ENCODE measurements around the gene GRIA4.
"Not testable (repeated sequence)": the region's sequence is repeated elsewhere in the genome, so short reads cannot be mapped to it uniquely, and the experiment has no call there.

GRIA4 gene

DNA sequence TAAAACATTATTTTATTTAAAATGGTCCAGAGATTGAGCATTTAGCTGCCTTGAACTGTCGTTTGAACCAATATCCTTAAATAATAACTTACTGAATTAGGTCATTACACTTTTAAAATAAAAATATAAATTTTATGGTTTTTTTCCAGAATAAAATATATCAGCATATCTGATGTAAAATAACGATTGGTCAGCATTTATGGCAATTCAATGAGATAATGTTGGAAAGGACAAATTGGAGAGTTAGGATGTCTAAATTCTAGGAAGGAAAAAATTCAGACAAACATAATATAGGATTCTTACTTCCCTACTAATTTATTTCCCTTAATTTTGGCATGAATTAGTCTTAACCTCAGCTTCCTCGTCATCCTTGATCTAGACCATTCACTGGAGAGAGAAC lies 113.4 kb downstream of the GRIA4 start:
- no peak for DNase-seq

DNA sequence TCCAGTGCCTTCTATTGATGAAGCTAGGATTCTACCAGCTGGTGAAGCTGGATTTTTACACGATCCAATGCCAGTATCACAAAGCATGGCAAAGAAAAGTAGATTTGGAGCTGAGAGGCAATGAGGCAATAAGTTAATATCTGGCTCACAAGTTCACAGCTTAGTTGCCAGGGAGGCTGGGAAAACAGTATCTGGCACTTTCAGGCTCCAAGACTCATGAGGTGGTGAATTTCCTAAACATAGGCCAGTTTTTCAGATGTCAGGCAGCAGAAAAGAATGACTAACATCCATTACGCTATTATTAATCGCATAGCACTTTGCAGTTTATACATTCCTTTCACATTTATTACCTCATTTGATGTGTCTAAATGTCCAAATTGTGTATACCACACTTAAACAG lies 122.7 kb downstream of the GRIA4 start:
- DNase-seq, result no peak

DNA sequence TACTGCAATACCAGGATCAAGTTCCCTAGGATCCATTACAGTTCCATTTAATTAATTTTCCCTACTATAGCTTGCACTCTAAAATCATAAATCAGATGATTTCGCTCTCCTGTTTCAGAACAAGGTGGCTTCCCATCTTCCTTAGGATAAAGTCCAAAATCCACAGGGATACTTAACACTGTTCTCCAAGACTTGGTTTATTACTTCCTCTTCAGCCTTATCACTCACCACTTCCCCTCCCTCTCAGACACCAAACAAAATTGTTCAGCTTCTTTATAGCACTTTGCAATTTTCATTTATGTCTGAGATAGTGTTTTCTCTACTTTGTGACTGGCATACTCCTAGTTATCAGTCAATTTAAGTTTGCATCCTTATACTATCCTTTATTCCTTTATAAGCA lies 124.6 kb downstream of the GRIA4 start:
- no peak for DNase-seq

DNA sequence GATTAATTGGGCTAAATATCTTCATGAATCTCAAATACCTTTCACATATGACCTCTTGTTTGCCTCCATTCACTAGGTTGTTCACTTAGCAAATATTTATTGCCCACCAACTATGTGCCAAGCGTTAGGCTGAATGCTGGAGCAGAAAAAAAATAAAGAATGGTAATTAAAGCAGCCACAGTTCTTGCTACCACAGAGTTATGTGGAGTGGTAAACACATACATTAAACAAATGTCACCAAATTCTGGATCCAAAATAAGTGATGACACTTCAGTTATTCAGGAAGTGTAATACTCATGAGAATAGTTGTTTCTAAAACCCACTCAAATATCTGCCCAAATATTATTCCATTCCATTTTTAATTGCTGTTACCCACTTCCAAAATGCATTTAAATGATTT lies 128.4 kb downstream of the GRIA4 start:
- DNase-seq, result no peak

DNA sequence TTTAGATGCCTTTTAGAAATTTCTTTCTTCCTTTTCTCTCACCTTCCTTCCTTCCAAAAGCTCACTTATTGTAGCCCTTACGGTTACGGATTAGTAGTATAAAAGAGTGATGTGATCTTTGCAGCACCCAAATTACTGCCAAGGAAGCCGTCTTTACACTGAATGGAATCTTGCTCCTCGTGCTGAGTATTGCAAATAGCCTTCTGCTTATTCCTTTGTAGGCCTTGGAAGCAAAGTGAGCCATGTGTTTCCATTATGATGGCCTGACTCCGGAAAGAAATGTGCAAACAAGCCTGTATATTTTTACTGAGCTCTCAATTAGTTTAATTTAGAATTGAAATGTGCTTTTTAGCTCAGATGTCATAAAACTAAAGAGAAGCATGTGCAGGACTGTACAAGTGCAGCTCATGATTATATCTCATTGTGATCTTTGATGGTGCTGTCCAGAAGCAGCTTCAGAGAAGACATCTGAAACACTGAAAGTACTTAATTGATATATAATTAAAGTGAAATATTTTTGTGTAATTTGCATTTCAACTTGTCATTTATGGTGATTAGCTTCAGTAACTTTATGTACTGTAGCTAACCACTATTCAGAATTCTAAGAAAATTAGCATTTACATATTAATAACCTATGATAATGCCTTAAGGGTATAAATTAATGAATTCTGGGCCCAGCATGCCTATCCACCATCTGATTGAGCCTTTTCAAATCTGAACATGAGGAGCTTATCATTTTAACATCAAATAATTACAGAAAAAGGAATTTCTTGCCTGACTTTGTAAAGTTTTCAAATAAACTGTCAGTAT lies 129.3 kb downstream of the GRIA4 start:
- no peak for DNase-seq

DNA sequence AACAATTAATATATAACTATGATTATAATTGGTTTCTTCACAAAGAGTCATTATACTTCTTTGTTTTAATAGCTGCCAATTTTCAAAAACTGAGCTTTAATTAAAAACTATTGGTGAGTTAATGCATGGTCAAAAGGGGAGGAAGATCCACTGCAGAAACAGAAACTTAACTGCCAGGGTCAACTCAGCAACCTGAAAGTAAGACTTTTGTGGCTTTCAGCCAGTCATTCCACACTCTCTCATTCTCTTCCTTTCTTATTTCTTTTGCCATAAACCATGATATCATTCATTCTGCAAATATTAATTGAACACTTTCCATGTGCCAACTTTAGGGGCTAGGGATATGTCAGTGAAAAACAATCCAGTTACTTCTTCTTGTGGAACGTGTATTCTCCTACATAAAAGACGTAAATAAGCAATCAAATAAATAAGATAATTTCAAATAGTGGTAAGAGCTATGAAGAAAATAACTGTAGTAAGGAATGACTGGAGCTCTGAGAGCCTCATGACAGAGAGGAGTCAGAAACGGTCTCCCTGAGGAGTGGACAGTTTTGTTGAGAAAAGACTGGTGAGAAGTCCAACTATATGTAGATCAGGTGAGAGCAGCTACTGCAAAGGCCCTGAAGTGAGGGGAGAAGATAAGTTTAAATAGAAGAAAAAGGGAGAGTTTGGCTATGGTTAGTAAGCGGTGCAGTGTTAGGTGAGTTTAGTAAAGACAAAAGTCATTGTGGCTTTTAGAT lies 130.5 kb downstream of the GRIA4 start:
- no peak for DNase-seq

DNA sequence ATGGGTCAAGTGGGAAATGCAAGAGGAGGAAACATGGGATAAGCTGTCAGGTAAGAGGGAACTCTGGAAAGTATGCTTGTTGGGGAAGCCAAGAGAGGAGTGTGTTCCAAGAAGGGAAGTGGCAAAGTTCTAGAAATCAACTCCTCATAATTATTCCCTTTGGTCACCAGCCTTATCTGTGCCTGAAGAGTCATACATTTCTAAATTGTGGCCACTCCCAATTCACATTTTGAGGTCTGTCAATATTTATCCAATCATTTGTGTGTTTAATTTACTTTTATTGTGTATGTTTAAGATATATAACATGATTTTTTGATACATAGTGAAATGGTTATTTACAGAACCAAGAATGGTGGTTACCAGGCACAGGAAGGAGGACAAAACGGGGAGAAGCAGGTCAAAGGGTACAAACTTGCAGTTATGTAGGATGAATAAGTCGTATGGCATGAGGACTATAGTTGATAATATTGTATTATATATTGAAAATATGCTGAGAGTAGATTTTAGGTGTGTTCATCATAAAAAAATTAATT lies 131.7 kb downstream of the GRIA4 start:
- DNase-seq, result no peak

DNA sequence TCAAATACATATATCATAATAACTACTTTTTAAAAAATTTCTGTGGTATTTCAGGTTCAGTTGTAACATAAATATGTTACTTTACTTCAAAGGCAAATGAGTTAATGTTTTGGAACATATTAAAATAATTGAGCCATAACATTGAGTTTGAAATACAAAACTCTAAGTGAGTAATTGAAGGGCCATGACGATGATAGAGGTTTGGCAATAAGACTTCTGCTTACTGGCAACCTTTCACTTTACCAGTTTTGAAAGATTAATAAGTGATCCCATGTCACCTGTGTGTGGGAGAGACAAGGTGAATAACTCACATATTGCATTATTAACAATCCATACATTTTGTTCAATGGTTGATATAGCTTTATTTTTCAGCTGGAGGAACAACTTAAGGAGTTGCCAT lies 144.4 kb downstream of the GRIA4 start:
- DNase-seq, result no peak

DNA sequence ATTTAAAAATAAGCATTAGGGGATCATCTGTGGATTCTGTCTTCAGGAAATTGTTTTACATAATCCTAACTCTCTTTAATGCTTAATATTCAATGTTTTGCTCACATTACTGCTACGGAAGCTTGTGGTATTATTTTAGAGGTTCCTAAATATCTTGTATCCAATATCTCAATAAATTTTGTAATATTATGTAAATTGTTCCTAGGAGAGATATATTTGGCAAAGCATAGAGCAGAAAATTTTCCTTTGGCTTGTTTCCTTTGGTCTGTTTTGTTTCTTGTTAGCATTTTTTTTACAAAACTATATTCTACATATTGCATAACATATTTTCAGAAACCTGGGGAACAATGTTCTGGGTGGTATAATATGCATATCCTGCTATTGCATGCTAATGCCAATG lies 144.8 kb downstream of the GRIA4 start:
- no peak for DNase-seq

DNA sequence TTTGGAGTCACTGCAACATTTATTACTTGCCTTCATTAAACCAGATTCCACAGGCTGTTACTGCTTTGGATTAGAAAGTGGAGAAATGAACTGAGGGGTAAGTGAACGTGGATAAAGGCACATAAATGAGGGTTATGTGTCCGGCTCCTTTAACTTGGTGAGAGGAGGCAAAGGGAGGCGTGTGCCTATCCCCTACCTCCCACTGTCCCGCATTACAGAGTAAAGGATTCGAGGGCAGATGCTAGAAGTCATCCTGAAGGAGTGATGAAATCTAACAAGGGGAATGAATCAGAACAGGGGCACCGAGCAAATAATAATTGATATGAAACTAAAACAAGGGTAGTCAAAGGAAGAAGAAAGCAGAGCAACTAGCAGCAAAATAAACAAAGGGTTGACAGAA lies 147.2 kb downstream of the GRIA4 start:
- DNase-seq, result no peak

DNA sequence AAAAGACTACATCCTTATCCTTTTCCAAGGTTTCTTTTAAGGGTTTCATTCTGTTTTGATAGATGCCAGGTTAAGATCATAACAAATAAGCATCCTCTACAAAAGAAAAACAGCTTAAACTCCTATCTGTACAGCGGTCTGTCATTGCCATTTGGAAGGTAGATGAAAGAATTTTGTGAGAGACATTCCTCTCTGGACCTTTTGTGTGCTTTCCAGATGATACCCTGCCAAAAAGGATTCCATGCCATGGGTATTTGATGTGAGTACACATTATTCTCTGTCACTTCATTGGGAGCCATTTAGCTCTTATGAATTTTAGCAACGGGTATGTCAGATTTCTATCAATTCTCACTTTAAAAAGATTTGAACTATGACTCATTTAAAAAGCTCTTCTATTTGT lies 153.7 kb downstream of the GRIA4 start:
- DNase-seq, result no peak

DNA sequence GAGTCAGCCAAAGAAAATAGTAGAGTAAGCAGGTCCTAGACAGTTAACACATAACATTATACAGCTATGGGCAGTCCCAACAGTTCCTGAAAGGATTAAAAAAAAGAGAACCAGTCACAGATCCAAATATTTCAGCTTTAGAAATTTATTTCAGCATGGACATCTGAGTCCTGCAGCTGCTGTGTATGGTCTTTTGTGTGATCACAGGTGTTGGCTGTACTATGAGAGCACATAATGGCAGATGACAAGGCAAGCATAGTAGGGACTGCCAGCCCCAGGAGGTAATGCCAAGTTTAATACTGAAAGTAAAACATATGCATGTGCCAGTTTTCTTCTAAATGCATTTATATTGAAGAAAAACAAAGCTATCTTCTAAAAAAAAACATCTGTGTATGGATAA lies 158.1 kb downstream of the GRIA4 start:
- no peak for DNase-seq

DNA sequence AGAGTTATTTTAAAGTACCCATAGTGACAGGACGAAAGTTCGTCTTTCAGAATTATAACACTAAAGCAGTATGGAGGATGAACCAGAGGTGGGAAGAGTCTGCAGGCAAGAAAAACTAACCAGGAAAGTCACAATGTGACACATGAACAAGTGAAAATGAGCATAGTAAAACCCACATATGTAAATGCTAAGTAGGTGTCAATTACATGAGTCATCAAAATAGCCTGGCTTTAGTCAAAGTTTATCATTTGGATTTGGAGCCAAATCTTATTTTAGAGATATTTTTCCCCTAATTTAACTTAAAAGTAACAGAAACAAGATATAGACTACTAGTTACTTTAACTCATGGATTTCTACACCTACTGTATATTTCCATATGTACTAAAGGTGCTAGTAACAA lies 159.8 kb downstream of the GRIA4 start:
- DNase-seq, result no peak

DNA sequence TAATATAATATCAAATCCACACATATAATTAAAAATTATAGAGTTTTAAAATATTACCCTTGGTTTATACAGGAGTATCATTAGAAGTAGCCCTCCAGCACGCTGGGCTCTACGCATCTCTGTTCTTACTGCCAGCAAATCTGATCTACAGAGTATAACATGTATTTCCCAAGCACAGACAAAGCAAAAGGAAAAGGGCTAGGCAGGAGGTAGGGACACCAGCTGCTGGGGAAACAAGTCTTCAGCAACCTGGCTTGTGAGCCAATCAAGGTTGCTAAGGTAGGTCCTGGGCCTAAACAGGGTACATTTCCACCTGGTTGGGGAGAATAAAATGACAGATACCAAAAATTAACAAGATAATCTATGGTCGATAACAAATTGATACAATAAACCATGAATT lies 163.6 kb downstream of the GRIA4 start:
- not testable (repeated sequence) for DNase-seq

DNA sequence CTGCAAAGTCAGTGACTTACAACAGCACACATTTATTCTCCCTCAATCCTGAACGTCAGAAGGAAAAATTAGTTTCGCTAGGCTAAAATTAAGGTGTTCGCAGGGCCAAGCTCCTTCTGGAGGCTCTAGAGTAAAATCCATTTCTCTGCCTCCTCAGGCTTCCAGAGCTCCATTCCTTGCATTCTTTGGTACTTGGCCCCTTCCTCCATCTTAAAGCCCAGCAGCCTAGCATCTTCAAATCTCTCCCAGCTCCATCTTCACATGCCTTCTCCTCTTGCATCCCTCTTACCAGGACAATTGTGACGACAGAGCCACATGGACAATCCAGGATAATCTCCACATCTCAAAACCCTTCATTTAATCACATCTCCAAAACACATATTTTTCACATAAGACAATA lies 165.0 kb downstream of the GRIA4 start:
- DNase-seq, result no peak

DNA sequence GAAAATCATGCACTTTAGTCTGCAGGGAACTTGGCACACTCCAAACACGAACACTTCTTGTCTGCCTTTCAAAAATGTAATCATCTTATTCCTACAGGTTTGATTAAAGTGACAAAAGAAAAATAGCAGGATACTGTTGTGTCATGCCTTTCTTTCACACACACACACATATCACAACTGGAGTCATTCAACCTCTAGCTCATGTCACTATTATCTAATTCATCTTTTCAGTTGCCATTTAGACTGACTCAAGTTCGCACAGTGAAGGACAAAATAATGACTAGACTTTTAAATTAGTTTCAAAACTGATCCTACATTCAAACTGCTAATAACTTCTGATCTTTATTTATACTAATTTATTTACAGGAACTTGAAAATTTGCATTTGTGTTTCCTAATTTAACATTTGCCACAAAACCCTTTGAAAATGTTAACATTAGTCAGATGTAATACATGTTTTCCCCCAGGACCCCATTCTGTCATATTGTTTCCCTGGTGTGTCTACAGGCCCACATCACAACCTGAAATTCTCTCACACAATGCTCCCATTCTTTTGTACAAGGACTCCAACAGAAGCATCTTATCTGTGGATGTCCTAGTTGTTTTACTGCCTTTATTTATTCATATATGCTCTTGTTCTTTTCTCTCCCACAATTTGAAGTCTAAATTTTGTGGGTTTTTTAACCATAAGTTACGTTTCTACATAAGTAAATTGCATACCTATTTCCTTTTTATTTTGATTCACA lies 171.1 kb downstream of the GRIA4 start:
- DNase-seq, result no peak

DNA sequence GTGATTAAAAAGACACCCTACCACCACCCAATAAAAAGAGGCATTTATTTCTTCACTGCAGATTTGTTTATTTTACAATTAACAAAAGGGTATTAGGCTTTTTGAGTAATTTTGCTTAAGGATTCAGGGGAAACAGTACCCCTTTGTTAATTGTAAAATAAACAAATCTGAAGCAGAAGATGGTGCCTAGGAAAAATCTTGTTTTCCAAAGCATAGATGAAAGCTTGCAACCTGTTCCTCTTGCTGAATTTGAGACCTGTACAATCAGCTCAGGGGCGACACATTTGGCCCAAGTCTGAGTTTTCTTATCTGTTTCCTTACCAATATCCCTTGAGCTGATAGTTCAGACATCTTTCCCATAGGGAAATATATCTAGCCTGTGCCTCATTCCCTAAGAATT lies 171.9 kb downstream of the GRIA4 start:
- DNase-seq, result no peak

DNA sequence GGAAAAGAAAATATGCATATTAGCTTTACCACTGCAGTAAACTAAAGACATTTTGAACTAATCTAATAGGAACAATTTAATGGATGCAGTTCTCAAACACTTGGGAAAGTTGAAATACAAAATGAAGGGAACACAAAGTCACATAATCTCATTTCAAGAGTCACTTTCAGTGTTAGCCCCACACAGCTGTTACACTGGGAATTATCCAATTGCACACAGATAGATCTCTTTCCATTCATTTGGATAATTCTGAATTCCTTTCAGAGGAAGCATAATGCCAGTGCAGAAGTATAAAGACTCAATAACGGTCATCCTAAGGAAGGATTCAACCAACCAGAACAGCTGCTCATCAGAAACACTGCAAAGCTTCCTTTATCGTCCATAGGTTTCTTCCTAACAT lies 173.3 kb downstream of the GRIA4 start:
- no peak for DNase-seq

DNA sequence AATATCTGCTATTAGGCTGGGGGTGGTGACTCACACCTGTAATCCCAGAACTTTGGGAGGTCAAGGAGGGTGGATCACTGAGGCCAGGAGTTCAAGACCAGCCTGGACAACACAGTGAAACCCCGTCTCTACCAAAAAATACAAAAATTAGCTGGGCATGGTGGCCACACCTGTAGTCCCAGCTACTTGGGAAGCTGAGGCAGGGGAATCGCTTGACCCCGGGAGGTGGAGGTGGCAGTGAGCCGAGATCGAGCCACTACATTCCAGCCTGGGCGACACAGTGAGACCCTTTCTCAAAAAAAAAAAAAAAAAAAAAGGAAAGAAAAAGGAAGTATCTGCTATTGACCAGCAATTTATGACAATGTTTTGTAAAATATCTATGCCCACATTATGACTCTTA lies 176.0 kb downstream of the GRIA4 start:
- DNase-seq, result not testable (repeated sequence)

DNA sequence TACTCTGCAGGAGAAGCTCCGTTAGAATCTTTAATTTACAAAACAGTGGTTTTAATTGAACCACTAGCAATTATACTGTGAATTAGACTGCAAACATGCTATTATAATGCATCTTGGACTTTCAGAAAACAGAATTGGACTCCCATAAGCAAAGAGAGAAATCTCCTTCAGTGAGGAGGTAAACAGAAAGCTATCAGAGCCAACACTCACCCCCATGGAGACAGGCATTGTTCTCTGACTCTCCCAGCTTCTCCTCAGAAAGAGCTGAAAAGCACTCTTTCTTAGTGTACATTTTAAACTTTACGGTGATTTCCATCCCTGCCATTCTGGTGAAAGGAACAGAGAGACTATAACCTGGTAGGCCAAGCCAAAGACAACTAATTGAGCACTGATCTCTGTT lies 176.9 kb downstream of the GRIA4 start:
- no peak for DNase-seq

DNA sequence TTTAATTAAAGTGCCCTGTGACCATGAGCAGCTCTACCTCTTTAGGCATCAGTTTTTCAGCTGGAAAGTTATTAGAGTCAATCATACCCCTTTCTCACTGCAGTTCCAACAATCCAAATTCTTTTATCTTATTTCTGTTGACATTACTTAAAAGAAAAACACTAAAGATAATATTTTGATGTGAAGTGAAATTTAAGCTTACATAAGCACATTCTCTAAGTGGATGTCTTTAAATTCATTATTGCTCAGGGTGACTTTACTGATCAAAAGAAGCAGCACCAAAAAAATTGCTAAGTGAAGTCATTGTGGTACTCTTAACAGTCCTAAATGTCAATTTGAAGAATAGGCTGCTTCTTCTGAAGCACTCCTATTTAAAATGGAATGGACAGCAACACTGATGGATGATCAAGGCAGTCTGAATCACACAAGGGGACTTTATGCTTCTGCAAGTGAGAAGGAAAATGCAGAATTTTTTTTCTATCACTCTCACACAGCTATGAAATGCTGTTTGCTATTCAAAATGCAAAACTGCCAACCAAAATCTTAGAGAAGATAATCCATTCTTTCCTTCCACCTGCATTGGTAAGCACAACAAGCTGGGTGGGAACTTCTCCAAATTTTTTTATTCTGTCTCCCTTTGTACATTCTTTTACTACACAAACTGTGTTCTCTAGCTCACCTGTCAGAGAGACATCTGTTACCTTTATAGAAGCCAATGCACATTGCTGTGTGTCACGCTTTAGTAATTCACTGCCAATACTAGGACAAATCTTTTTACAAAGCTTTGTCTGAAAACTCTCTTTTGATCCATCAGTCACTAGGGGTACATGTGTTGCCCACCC lies 179.9 kb downstream of the GRIA4 start:
- no peak for DNase-seq

DNA sequence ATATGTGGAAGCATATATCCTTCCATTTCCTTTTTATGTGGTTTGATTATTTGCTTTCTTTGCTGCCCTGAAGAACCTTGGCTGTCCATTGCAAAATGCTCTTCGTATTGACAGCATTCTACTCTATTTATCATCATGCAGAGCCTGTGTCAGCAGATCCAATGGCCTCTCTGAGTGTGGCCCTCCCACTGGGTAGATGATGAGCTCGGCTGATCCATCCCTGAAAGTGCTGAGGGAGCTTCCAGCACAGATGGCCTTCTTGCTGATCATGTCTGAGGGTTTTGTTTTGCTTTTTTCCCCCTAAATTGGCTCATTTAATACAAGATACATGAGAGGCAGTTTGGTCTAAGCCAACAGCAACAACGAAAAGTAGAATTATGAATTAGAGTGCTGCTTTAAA lies 181.0 kb downstream of the GRIA4 start:
- no peak for DNase-seq

DNA sequence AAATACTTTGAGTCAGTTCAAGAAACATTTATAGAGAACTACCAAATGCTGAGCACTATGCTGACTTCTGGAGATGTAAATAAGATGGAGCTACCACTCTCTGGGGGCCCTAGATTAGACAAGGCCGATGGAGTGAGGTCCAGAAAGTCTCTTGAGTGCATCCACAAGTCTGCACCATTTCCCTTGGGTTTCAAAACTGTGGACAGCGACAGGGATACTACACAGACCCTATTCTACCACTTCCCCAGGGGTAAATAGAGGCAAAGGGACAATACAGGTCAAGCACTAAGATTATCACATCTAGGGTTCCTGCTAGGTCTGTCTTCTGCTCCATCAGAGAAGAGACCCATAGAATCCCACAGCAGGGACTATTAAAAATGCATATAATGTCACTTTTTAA lies 183.2 kb downstream of the GRIA4 start:
- no peak for DNase-seq

Measured in inflammatory macrophage treated with lipopolysaccharide for 1 hour (primary cell).